DMS153 treated with DMSO at 0.1 percent for 48 hours (cell line): ENCODE measurements around the gene ISLR2.
"Not testable (repeated sequence)": the region's sequence is repeated elsewhere in the genome, so short reads cannot be mapped to it uniquely, and the experiment has no call there.

Experiments
- DNase-seq: peaks from one replicate; lab custom pipeline; 2025; ENCODE audit not compliant: unreplicated experiment; lab: John Stamatoyannopoulos, UW

ISLR2 gene

DNA sequence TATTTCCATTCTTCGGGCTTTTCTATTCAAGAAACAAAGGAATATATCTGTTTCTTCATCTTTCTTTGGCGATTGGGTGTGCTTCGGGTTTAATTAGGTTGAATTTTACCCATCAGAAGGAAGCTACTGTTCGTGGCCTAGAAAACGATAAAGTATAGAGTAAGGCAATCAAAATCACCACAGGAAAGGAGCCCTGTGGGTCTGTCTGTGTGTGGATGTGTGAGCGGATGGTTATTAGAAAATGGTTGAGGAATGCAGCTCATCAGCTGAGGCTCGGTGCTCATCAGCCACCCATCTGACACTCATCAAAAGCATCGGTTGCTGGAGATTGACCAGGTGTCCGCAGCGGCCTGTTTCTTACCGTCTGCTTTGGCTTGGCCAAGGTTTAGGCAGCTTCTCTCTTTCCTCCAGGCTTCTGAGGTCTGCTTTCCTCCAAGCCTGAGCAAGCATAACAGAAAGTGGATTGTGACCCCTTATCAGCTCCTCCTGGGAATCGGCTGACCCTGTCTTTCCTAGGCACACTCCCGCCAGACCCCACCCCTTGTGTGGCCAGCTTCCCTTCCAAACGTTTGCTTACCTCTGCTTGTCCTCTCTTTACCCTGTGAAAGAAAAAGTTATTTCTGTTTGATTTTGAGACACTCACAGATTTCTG is 25.5 kb downstream of the ISLR2 start:
- DNase-seq: no peak

DNA sequence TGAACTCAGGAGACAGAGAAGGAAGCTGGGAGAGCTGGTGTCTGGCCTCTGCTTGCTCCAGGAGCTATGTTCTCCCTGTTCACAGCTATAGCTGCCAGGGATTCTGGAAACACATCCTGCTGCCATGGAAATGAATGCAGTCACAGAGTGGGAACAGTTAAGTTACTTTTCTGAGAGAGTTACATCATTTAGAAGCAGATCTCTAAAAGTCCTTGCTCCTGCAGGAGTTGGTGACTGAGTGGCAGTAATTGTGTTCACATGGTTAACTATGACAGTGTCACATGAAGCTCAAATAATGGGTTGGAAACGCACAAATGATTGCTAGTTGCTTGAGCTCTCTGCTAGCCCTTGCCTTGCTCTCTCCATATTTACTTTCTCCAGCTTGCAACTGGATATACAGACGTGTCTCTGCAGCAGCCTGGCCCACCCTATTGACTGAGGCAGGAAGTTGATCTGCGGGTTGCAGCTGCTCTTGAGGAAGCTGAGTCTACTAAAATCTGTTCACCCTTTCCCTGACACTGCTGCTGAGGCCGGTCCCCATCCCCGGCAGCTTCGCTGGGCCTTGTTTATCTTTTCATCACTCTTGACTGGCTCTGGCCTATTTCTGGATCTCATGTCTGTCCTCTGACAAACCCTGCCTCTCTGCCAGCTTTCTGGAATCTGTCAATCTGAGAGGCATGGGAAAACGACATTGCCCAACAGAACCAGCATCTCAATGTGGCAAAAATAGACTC is 26.5 kb downstream of the ISLR2 start:
- DNase-seq: peak; percentile 43

DNA sequence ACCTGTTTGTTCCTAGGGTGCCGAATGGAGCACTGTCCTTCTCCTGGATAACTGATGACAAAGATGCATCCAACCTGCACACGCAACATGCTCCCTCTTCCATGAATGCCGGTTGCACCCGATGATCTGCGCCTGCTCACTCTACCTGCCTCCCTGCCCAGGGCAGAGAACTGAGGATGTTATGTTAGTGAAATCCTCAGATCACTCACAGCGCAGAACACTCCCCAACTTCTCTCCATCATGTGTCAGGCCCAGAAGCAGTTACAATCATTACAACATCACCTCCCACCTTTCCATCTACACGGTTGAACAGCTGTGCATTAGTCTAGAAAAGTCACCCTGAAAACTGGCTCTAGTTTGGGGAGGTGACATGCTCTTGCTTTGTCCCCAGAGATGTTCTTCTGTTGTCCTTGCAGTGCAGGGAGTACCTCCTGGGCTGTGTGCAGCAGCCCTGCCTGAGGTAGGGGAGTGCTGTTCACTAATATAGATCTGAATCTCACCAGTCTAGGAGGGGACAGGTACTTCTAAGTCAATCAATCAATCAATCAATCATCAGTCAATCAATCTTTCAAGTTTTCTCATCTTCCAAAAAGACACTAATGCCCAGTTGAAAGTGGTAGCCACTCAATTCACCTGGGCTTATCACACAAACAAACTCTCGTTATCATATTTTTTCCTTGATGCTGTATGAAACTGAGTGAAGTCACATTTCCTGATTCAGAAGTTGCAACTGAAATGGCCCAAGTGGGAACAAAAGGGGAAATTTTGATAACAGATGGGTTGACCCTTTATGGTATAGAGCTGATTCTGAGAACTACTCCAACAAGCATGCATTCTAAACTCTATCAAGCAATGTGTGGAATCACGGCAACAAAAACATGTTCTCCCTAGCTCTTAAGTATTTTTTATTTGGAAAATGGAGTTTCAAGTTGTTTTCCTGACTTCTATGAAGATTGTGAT is 27.8 kb downstream of the ISLR2 start:
- DNase-seq: no peak

DNA sequence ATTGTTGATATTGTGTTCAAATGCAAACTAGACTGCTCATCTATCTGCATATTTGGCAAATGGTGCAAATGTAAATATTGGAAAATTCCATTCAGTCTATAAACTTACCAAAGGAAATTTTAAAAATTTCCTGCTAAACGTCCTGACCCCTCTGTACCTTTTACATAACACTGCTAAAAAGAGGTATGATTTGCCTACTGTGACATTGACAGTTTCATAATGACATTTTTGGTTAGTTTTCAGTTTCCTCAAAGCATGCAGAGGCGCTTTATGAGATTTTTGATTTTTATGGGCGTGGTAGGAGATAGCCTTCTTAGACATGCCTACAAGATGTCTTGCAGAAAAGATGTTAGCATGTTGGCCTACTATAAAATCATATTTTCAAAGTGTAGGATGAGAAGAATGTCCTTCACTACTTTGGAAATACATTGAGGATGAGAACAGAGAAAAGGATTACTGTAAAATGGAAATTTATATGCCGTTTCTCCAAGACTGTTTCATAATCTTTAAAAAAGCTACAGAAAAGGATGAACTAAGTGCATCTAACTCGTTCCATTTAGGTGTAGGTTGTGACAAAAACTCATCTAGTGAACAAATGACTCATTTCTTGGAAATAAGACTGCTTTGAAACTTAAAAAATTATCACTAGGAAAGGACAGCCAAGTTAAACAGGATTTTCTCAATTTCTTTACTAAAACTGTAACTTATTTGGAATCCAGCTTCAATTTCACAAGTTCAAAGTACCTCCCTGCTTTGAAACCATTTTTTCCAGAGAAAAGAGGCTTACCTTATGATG is 28.7 kb downstream of the ISLR2 start:
- DNase-seq: no peak

DNA sequence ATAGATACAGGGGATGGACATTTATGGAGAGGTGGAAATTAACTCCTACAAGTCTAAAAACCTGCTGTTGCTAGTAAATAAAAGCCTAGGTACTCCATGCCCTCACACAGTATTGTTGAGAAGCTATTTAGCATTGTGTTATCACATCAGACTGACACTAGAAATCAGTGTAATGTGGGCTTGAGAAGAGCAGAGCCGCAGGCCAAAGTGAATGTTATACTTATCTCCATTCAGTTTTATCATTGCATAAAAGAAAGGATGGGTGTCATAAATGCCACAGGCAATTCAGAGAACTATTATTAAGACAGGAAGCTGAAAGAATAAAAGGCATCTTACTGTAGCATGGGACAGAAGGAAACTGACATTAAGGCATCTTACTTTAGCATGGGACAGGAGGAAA is 29.4 kb downstream of the ISLR2 start:
- no peak for DNase-seq

DNA sequence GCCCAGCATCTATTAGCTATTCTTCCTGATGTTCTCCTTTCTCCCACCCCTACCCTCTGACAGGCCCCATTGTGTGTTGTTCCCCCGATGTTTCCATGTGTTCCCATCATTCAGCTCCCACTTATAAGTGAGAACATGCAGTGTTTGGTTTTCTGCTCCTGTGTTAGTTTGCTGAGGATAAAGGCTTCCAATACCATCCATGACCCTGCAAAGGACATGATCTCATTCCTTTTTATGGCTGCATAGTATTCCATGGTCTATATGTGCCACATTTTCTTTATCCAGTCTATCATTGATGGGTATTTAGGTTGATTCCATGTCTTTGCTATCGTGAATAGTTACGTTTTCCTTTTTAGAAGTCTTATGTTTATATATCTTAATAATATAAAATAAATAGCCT is 30.0 kb downstream of the ISLR2 start:
- DNase-seq: not testable (repeated sequence)

DNA sequence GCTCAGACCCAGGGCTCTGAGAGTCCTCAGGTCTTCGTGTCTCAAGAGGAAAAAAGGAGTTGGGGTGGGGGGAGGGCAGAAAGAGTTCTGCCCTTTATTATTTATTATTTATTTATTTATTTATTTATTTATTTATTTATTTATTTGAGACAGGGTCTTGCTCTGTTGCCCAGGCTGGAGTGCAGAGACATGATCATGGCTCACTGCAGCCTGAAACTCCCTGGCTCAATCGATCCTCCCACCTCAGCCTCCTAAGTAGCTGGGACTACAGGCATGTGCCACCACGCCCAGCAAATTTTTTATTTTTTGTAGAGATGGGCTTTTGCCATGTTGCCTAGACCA is 31.8 kb downstream of the ISLR2 start:
- not testable (repeated sequence) for DNase-seq

DNA sequence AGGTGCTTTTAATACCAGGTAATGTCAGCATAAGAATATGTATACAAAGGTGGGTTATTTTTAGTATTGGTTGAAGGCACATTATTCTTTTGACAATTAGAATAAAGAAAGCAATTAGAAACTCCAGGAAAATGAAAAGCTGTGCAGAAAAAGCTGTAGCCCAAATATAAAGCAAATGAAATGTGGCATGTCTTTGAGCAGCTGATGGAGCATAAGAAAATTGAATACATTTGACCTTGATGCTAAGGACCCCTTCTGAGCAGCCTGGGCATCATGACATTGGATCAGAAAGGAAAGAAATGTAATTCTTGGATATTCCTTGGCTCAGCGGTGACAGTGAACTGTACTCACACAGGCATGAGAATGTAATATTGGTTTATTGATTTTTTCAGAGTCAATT is 35.1 kb downstream of the ISLR2 start:
- DNase-seq: no peak

DNA sequence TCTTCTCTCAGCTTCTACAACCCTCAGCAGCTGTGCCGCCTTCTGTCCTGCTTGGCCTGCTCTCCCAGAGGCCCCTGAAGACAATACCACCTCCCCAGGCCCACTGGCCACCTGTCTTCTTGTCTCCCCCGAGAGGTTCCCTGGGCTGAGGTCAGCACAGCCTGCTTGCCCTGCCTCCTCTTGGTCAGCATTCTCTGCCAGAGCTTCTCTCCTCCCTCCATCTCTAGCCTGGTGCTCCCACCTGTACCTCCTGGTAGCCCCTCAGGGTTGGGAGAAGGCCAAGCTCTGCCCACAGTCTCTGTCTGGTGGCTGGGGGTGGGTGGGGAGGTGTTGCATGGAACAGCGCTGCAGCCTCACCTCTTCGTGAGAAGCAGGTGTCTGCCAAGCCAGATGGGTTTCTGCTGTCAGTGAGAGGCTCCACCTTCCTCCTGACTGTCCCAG is 37.5 kb downstream of the ISLR2 start:
- no peak for DNase-seq

DNA sequence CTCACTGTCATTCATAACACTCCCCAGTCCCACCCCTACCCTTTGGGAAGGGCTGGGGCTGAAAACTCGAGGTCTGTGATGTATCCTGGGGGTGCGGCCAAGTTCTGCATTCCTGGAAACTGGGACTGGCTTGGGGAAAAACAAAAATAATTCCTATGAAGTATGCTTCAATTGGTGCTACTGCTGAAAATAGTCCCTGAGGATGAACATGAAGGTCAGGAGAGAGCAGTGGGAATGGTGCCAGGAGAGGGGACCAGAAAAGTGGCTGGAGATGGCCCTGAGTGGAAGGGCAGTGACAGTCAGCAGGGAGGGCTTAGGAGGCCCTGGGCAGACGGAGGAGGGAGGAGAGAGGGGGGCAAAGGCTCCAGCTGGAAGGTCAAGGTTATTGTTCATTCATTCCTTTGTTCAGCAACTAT is 38.3 kb downstream of the ISLR2 start:
- DNase-seq: no peak

DNA sequence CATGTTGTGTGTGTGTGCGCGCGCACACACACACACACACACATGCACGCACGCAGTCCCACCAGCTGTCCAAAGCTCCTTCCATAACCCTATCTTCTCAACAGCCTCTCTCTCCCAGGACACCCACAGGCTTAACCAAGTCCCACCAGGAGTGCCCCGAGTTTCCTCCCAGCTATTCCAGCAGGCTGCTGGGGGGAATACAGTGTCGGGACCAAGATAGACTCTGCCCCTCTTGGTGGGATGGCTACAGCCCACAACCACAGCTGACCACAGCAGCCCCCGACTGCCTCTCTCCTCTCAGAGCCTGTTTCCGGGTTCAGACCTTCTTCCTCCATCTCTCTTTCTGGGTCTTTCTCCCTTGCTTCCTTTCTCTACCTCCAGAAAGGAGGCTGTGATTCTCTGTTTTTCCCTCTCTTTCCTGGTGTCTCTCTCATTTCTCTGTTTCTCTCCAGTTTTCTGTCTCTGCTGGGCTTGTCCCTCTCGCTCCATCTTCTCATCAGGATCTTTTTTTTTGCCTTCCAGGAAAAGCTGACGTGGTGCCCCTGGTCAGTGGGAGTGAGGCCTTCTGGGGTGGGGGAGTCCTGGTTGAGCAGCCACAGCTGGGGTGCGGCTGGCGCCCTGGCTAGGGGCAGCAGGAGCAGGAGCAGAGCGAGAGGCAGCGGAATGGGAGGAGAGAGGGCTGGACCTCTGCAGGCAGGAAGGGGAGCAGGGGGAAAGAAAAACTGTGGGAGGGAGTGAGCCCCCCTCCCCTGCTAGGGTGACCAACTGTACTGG is 39.9 kb downstream of the ISLR2 start:
- no peak for DNase-seq

DNA sequence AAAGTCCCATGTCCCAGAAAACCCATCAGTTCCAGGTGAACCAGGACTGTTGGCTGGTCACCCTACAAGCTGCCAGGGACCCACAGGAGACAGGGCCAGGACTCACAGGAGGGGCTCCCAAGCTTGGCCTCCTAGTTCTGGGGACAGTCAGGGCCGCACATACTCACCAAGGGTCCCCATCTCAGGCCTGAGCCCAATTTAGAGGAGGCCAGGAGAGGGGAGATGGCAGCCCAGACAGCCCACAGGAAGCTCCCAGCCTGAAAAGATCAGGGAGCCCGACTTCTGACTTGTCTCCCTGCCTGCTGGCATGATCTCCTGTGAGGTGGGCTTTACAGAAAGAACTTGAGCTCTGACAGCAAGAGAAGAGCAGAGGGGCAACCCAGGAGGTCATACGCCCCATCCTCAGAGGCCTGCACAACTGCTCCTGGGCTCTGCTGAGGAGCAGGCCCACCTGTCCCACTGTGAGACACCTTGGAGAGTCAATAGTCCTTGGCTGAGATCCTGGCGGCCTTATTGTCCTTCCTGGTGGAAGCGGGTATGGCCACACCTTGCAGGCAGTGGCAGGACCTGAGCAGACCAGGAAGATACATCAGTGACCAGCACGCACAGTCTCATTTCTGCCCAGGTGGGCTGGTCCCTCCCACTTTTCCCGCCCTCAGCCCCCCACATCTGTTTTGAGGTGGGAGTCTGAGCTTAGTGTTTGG is 40.6 kb downstream of the ISLR2 start:
- no peak for DNase-seq

DNA sequence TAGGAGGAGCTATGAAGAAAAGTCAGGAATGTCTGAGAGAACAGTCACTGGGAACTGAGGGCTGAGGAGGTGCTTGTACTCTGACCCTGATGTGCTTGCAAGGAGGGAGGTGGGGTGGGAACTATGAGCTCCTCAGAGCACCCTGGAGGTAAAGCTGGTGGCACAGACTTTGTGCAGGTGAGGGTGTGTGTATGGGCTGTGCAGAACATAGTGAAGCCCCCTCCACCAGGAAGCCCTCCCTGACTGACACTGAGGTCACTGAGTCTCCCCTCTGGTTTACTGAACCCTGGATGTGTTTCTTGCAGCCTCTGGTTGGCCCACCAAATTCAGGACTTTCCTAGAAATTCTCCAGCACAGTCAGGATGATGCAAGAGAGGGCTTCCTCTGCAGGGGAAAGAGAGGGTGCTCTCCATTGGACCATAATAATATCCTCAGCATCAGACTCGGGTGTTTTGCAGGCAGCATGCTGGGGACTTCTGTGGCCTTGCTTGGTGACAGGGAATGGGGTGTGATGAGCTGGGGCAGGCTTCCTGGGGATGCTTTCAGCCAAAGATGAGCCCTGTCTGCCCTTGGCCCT is 41.7 kb downstream of the ISLR2 start:
- DNase-seq: no peak

DNA sequence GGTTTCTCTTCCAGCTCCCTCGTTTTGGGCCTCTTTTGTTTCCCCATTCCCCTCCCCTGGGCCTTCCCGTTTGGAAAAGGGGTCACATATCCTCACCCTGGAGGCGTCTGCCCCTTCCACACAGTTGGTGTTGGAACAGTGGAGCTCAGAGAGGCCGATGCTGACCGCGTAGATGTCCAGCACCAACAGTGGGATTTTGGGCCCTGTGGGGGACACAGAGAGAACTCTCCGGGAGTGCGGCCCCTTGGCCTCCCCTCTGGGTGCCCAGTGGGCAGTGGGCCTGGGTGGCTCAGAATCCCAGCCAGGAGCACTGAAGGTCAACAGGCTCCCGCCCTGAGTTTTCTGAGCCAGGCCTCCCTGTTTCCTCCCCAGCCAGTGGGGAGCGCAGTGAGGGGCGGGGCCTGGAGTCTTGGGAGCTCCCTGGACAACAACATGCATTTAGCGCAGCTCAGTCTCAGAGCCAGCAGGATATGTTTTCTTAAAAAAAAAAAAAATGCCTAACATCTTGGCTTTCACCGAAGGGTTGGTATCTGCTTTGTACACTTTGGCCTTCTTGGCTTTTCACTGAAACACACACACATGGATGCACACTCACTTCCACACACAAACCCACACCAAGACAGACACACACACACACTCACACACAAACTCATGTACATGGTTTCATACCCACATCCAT is 42.5 kb downstream of the ISLR2 start:
- DNase-seq: no peak

DNA sequence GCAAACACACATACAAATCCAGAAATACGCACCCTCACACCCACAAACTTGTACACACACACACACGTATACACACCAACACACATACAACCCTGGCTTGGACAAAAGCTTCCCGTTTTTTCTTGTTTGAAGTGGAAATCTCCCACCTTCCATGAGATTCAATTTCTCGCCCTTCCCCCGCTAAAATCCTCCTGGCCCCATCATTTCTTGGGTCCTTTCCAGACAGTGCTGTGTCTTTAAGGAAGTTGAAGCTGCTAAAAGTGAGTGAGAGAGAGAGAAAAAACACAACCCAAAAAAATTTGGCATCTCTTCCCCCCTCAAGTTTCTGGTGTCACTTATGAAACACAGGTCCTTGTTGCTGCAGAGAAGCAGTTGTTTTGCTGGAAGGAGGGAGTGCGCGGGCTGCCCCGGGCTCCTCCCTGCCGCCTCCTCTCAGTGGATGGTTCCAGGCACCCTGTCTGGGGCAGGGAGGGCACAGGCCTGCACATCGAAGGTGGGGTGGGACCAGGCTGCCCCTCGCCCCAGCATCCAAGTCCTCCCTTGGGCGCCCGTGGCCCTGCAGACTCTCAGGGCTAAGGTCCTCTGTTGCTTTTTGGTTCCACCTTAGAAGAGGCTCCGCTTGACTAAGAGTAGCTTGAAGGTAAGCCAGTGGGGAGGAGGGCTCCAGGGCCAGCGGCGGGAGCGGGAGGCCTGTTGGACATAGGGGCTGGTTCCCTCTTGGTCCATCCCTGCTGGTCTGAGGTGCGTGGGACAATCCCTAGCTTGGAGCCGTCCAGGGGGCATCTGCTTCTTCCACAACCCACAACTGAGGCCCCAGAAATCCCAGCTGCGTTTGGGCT is 43.2 kb downstream of the ISLR2 start, which contains the start of gene ISLR:
ISLR (plus strand) TSS at position 331 of the 839 bp plus-strand sequence. CDS start 1,149 bp downstream, outside the sequence.
- DNase-seq: no peak

DNA sequence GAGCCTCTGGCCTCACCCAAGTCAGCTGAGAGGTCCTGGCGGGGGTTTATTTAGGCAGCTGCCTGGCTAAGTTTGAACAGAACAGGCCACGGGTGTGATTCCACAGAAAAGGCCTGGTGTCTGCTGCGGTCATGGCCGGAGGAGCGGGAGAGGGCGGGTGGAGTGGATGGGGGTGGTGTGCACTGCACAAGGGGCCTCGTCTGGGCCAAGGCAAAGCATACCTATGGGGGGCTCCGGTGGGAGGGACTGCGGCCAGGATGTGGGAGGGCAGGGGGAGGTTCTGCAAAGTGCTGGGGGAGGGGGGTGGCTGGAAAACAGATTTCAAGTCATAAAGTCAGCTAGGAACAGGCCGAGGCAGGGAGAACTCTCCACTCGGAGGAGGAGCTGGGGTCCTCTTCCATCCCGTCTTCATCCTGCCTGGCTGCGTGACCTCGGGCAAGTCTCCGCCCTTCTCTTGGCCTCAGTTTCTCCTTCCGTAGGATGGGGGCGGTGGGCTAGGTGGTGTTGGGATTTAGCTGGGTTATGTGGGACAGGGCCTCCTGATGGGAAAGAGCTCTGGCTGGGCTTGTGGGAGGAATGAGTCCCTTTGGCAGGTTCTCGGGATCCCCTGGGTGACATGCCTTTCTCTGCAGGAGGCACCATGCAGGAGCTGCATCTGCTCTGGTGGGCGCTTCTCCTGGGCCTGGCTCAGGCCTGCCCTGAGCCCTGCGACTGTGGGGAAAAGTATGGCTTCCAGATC is 44.0 kb downstream of the ISLR2 start:
- DNase-seq: no peak

DNA sequence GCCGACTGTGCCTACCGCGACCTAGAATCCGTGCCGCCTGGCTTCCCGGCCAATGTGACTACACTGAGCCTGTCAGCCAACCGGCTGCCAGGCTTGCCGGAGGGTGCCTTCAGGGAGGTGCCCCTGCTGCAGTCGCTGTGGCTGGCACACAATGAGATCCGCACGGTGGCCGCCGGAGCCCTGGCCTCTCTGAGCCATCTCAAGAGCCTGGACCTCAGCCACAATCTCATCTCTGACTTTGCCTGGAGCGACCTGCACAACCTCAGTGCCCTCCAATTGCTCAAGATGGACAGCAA is 44.5 kb downstream of the ISLR2 start:
- no peak for DNase-seq
